ENCODE data around the gene DPP10.

The DPP10 gene

DNA sequence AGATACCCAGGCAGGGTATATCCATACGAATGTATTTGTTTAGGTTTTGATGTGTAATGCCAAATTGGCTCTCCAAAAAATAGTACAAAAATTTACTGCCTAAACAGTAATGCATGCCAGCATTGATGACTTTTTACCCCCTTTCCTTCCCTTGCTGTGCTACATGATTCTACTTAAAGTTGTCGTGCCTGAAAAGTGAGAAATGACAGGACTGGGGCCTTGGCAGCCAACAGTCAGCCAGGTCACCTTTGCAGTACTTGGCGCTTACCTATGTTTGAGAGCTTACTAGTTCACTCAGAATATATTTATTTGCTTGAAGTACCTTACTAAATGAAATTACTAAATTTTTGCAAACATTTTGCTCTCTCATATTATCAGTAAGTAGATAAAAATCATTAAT lies 1329.1 kb downstream of the DPP10 start:
- no peaks in the 10 kb centered on the region for H3K4me1 Mint-ChIP-seq
- no peaks in the 10 kb centered on the region for H3K36me3 Mint-ChIP-seq (ENCODE audit: insufficient read depth)
- no peak overlapping the region for H3K27ac Mint-ChIP-seq (ENCODE audit: low read depth)
- DNase-seq (ENCODE audit: low spot score in 2 of 2) (no peak), ATAC-seq (replicated peaks; ENCODE audit: extremely low read depth, poor library complexity, severe bottlenecking) (no peak)
- no peak overlapping the region for H3K4me3 Mint-ChIP-seq
- H3K27me3 Mint-ChIP-seq = no peaks in the 10 kb centered on the region
- peaks cover 8% of the 10 kb centered on the region for H3K9me3 Mint-ChIP-seq

DNA sequence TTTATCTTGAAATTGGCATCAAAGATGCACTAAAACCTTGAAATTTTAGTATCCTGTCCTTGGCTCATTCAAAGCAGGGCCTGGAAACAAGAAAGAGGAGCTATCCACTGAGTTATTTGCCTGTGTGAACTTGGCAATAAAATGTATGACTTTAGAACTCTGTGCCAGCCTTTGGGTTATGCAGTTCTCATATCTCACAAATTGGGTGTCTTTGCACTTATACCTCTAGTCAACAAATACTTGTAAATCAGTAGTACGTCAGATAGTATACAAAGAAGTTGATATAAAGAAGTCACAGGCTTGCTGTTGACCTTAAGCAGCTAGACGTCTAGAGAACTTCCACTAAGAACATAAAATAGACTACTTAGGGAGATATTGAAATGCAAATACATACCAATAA lies 1331.9 kb downstream of the DPP10 start:
- no peaks in the 10 kb centered on the region for H3K4me1 Mint-ChIP-seq
- no peak for ATAC-seq (replicated peaks; ENCODE audit: extremely low read depth, poor library complexity, severe bottlenecking)
- DNase-seq (ENCODE audit: low spot score in 2 of 2) = no peak
- peaks cover 7% of the 10 kb centered on the region for H3K9me3 Mint-ChIP-seq
- H3K27me3 Mint-ChIP-seq = no peaks in the 10 kb centered on the region
- no peak overlapping the region for H3K4me3 Mint-ChIP-seq
- no peak overlapping the region for H3K27ac Mint-ChIP-seq (ENCODE audit: low read depth)
- H3K36me3 Mint-ChIP-seq (ENCODE audit: insufficient read depth) = peaks cover under 1% of the 10 kb centered on the region

DNA sequence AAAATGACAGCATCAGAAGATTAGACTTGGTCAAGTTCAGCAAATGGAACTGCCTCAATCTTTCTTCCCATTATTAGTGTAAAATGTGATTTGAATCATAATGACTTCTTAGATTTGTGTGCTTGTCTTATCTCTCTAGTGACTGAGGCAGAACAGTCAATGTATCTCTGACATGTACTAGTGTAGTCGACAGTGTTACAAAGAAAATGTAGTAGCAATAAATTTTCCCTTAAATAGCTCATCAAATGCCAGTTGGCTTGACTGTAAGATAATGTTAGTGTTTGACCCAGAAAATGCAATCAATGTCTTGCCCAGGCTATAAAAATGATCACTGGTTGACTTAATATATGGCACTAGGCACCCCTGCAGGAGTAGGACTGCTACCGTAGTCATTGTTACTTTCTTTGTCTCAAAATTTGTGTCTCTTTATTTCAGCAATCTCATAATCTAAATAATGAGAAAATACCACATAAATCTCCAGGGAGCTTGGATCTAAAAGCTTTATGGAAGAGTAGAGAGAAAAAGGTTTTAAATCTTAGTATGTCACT lies 1336.7 kb downstream of the DPP10 start:
- Mint-ChIP-seq H3K36me3 (ENCODE audit: insufficient read depth) (peaks cover 1% of the 10 kb centered on the region), H3K4me1 (no peaks in the 10 kb centered on the region), H3K4me3 (no peak overlapping the region), H3K27ac (ENCODE audit: low read depth) (no peak overlapping the region), H3K27me3 (no peaks in the 10 kb centered on the region), H3K9me3 (peaks cover 7% of the 10 kb centered on the region)
- no peak for DNase-seq (ENCODE audit: low spot score in 2 of 2)
- no peak for ATAC-seq (replicated peaks; ENCODE audit: extremely low read depth, poor library complexity, severe bottlenecking)

DNA sequence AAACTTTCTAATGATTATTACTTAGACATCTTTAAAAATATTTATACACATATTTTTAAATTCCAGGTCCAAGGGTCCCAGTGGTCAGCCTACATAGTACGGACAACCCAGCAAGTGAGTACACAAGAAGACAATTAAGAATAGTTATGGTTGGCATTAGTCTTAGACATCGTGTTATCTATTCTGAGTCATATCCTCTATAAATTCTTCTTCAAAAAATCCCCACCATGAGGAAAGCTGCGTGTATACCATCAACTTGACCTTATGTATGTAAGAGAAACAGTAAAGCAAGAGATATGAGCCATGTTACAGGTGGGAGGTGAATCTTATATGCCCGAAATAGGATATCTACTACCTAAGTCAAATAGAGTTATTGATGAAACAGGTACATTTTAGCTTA lies 1339.8 kb downstream of the DPP10 start:
- DNase-seq (ENCODE audit: low spot score in 2 of 2) (no peak), ATAC-seq (replicated peaks; ENCODE audit: extremely low read depth, poor library complexity, severe bottlenecking) (no peak)
- H3K27ac Mint-ChIP-seq (ENCODE audit: low read depth) = no peak overlapping the region
- H3K9me3 Mint-ChIP-seq = peaks cover 10% of the 10 kb centered on the region
- H3K27me3 Mint-ChIP-seq = no peaks in the 10 kb centered on the region
- H3K4me3 Mint-ChIP-seq = no peak overlapping the region
- H3K36me3 Mint-ChIP-seq (ENCODE audit: insufficient read depth) = peaks cover 1% of the 10 kb centered on the region
- no peaks in the 10 kb centered on the region for H3K4me1 Mint-ChIP-seq

DNA sequence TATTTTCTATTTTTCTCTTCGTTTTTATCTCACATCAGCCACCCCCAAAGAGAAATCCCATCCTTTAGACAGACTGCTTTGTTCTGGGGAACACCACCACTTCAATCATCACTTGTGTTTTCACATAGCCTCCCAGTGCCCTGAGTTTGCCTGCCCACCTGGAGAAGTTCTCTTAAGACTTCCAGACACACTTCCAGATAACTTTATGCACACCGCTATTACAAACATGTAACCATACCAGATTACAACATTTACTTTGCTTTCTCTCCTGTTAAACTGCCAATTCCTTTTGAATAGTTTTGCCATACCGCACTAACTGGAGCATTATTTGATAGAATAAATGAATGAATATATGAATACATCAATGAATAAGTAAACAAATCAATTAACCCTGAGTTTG lies 1353.6 kb downstream of the DPP10 start:
- Mint-ChIP-seq H3K9me3 (peaks cover 15% of the 10 kb centered on the region), H3K4me3 (no peak overlapping the region), H3K27ac (ENCODE audit: low read depth) (no peak overlapping the region), H3K27me3 (no peaks in the 10 kb centered on the region), H3K4me1 (no peaks in the 10 kb centered on the region), H3K36me3 (ENCODE audit: insufficient read depth) (no peaks in the 10 kb centered on the region)
- no peak for ATAC-seq (replicated peaks; ENCODE audit: extremely low read depth, poor library complexity, severe bottlenecking)
- DNase-seq (ENCODE audit: low spot score in 2 of 2) = no peak

DNA sequence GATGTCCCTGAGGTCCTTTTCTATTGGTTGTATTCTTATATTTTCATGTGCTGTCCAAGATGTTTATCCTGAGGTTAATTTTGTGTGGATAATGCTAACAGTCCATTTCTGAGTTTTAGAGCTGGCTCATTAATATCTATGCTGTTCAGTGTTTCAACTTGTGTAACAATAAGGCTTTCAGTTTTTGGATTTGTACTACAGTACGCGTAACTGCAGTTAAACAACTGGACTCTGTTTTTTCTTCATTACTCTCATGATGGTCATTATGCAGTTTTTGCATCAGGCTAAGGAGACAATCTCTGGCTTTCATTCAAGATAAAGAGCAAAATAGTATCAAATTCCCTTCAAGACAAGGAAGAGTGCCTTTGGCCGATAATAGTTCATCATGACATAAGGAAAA lies 1364.8 kb downstream of the DPP10 start:
- Mint-ChIP-seq H3K9me3 (peaks cover 22% of the 10 kb centered on the region), H3K36me3 (ENCODE audit: insufficient read depth) (peaks cover 3% of the 10 kb centered on the region), H3K27me3 (no peaks in the 10 kb centered on the region), H3K4me3 (no peak overlapping the region), H3K27ac (ENCODE audit: low read depth) (no peak overlapping the region), H3K4me1 (no peaks in the 10 kb centered on the region)
- ATAC-seq (replicated peaks; ENCODE audit: extremely low read depth, poor library complexity, severe bottlenecking) (no peak), DNase-seq (ENCODE audit: low spot score in 2 of 2) (no peak)

DNA sequence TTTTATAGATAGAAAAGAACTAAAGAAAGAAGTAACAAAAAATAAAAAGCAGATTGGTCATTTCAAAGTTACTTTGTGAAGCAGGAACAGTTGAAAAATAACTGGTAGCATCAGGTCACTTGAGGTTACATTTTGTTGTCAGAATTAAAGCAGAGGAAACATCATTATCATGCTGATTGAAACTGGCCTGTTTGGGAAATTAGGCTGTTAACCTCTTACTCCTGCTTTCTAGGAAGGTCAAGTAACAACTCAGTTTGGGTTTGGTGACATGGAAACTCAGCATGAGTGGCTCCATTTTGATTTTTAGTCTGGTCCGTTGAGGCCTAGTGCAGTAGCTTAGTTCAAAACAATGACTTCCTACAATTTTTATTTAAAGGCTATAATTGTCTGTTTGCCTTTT lies 1383.5 kb downstream of the DPP10 start:
- H3K9me3 Mint-ChIP-seq = peaks cover 14% of the 10 kb centered on the region
- H3K27me3 Mint-ChIP-seq = no peaks in the 10 kb centered on the region
- no peak overlapping the region for H3K4me3 Mint-ChIP-seq
- no peak overlapping the region for H3K27ac Mint-ChIP-seq (ENCODE audit: low read depth)
- H3K36me3 Mint-ChIP-seq (ENCODE audit: insufficient read depth) = no peaks in the 10 kb centered on the region
- DNase-seq (ENCODE audit: low spot score in 2 of 2) (no peak), ATAC-seq (replicated peaks; ENCODE audit: extremely low read depth, poor library complexity, severe bottlenecking) (no peak)
- H3K4me1 Mint-ChIP-seq = no peaks in the 10 kb centered on the region

DNA sequence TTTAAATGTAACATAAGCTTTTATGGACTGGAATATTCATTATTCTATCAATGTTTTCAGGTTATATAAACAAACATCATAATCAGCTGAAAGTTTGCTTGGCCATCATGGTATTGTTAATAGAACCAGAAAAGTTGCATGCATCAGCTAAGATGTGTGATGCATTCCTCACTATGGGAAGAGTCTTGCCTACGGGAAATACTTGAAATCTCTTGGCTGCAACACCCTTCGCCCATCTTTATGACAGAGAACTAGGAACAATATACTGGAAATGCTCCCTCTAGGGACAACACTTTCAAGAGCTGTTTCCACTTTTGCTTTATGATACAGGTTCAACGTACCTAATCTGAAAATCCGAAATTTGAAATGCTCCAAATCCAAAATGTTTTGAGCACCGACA lies 1390.8 kb downstream of the DPP10 start:
- H3K4me1 Mint-ChIP-seq = no peaks in the 10 kb centered on the region
- ATAC-seq (replicated peaks; ENCODE audit: extremely low read depth, poor library complexity, severe bottlenecking) (no peak), DNase-seq (ENCODE audit: low spot score in 2 of 2) (no peak)
- no peak overlapping the region for H3K27ac Mint-ChIP-seq (ENCODE audit: low read depth)
- no peaks in the 10 kb centered on the region for H3K36me3 Mint-ChIP-seq (ENCODE audit: insufficient read depth)
- H3K4me3 Mint-ChIP-seq = no peak overlapping the region
- H3K9me3 Mint-ChIP-seq = peaks cover 11% of the 10 kb centered on the region
- H3K27me3 Mint-ChIP-seq = no peaks in the 10 kb centered on the region

DNA sequence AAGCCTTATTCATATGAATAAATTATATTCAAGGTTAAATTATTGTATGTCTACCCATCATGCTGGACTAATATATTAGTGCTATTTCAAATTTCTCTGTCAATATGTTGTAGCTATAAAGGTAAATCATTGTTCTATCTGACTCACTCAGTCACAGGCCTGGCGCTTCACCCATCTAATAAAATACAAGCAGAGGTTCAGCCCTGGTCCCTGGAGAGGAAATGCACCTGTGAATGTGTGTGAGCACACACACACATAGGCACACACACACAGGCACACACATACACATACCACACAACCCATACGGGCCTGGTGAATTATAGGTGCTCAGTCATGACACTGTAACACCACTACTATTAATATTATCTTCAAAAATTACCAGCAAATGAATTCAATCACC lies 1396.1 kb downstream of the DPP10 start:
- no peak overlapping the region for H3K4me3 Mint-ChIP-seq
- no peak overlapping the region for H3K27ac Mint-ChIP-seq (ENCODE audit: low read depth)
- ATAC-seq (replicated peaks; ENCODE audit: extremely low read depth, poor library complexity, severe bottlenecking) = no peak
- peaks cover 11% of the 10 kb centered on the region for H3K9me3 Mint-ChIP-seq
- peaks cover 1% of the 10 kb centered on the region for H3K36me3 Mint-ChIP-seq (ENCODE audit: insufficient read depth)
- no peaks in the 10 kb centered on the region for H3K27me3 Mint-ChIP-seq
- H3K4me1 Mint-ChIP-seq = no peaks in the 10 kb centered on the region
- DNase-seq (ENCODE audit: low spot score in 2 of 2) = no peak

DNA sequence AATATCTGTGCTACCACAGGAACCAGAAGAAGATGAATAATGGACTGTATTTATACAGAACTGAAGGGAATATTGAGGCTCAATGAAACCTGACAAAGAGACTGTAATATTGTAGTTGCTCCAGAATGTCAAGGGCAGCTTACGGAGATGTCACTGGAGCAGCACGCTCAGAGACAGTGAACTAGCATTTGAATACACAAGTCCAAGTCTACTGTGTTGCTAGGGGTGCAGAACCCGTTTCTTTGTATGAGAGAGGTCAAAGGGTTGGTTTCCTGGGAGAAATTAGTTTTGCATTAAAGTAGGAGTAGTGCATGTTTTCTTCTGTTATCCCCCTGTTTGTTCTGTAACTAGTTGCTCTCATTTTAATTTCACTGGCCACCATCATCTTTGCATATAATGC lies 1399.9 kb downstream of the DPP10 start:
- Mint-ChIP-seq H3K4me3 (no peak overlapping the region), H3K27ac (ENCODE audit: low read depth) (no peak overlapping the region), H3K9me3 (peaks cover 11% of the 10 kb centered on the region), H3K4me1 (no peaks in the 10 kb centered on the region), H3K36me3 (ENCODE audit: insufficient read depth) (peaks cover 1% of the 10 kb centered on the region), H3K27me3 (no peaks in the 10 kb centered on the region)
- no peak for ATAC-seq (replicated peaks; ENCODE audit: extremely low read depth, poor library complexity, severe bottlenecking)
- DNase-seq (ENCODE audit: low spot score in 2 of 2) = no peak

DNA sequence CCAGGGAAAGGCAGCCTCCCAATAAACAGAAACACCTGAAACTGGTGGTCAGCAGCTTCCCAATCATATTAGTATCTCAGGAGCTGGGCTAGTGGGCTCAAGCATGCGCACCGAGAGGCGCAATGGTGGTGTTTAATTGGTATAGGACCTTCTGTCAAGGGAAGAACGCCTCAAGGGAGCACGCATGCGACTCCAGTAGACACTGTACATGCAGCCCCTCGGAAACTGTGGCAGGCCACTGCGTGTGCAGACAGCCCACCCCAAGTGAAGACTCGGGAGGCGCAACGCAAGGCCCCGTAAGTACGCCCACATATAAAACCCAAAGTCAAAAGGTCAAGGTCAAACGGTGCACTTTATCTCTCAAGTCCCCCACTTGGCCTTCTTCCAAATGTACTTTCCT lies 1405.8 kb downstream of the DPP10 start:
- Mint-ChIP-seq H3K27ac (ENCODE audit: low read depth) (no peak overlapping the region), H3K27me3 (no peaks in the 10 kb centered on the region), H3K4me3 (no peak overlapping the region), H3K4me1 (no peaks in the 10 kb centered on the region), H3K9me3 (peaks cover 15% of the 10 kb centered on the region), H3K36me3 (ENCODE audit: insufficient read depth) (no peaks in the 10 kb centered on the region)
- ATAC-seq (replicated peaks; ENCODE audit: extremely low read depth, poor library complexity, severe bottlenecking) (no peak), DNase-seq (ENCODE audit: low spot score in 2 of 2) (no peak)

DNA sequence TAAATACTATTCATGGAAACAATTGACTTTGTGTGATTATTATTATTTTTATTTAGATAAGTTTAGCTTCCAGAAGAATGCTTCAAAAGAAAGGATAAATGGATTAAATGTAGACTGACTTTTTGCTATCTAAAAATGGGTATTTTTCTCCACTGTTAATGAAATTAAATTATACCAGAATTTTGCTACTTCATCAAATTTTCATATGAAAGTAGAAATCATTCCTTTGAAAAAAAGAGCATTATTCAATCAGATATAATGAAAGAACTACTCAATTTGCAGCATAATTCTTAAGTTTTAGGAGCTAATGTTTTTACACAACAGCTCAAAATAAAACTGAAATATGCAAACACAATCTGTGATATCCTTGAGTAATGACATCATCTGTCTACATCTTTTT lies 1424.6 kb downstream of the DPP10 start:
- peaks cover 17% of the 10 kb centered on the region for H3K9me3 Mint-ChIP-seq
- no peak for DNase-seq (ENCODE audit: low spot score in 2 of 2)
- H3K36me3 Mint-ChIP-seq (ENCODE audit: insufficient read depth) = no peaks in the 10 kb centered on the region
- ATAC-seq (replicated peaks; ENCODE audit: extremely low read depth, poor library complexity, severe bottlenecking) = no peak
- H3K27me3 Mint-ChIP-seq = no peaks in the 10 kb centered on the region
- H3K4me3 Mint-ChIP-seq = no peak overlapping the region
- no peaks in the 10 kb centered on the region for H3K4me1 Mint-ChIP-seq
- no peak overlapping the region for H3K27ac Mint-ChIP-seq (ENCODE audit: low read depth)

DNA sequence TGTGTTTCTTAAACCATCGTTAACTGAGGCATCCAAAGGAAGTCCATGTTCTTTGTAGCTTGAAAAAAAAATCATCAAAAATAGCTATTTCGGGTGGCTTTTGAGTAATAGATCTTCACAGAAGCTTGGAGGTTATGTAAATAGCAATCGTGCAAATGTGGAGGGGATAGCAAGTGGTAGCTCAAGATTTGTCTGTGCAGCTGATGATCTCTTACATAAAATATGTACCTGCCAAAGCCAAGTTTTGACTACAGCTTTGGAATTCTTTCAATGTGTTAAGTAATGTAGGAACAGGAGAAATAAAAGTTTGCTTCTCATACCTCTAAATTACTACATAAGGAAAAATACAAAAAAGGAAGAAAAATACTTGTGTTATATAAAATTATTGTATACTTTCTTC lies 1432.0 kb downstream of the DPP10 start:
- Mint-ChIP-seq H3K36me3 (ENCODE audit: insufficient read depth) (no peaks in the 10 kb centered on the region), H3K4me3 (no peak overlapping the region), H3K27ac (ENCODE audit: low read depth) (no peak overlapping the region), H3K4me1 (no peaks in the 10 kb centered on the region), H3K9me3 (peaks cover 20% of the 10 kb centered on the region), H3K27me3 (no peaks in the 10 kb centered on the region)
- no peak for ATAC-seq (replicated peaks; ENCODE audit: extremely low read depth, poor library complexity, severe bottlenecking)
- no peak for DNase-seq (ENCODE audit: low spot score in 2 of 2)

DNA sequence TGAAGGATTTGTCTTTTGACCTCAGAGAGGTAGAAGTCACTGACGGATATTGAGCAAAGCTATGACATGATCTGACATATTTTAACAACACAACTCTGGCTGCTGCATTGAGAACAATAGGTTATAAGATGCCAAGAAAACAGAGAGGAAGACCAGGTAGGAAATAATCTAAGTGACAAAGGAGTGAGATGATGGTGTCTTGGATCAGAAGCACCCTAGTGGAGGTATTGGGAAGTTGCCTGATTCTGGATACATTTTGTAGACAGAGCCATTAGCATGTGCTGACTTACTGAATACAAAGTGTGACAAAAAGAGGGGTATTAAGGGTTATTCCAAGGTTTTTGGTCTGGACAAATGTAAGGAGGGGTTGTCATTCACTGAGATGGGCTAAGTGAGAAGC lies 1438.1 kb downstream of the DPP10 start:
- H3K4me1 Mint-ChIP-seq = no peaks in the 10 kb centered on the region

More for the DNA sequence above, 1438.1 kb downstream of the DPP10 start:
- H3K27me3 Mint-ChIP-seq = no peaks in the 10 kb centered on the region
- no peak overlapping the region for H3K4me3 Mint-ChIP-seq
- DNase-seq (ENCODE audit: low spot score in 2 of 2) (no peak), ATAC-seq (replicated peaks; ENCODE audit: extremely low read depth, poor library complexity, severe bottlenecking) (no peak)
- no peak overlapping the region for H3K27ac Mint-ChIP-seq (ENCODE audit: low read depth)
- no peaks in the 10 kb centered on the region for H3K36me3 Mint-ChIP-seq (ENCODE audit: insufficient read depth)
- peaks cover 30% of the 10 kb centered on the region for H3K9me3 Mint-ChIP-seq
